Activated CD8-positive, alpha-beta memory T cell treated with anti-CD3 and anti-CD28 coated beads, Interleukin-2, amount 50 U/mL, for 24 hours (primary cell): ENCODE results near the gene RCAN2.
"Not testable (repeated sequence)": the region's sequence is repeated elsewhere in the genome, so short reads cannot be mapped to it uniquely, and the experiment has no call there.

Experiments
- DNase-seq: peaks from one replicate; pipeline ENCODE4 v3.0.0-alpha.2; 2020; ENCODE audit errors: extremely low read depth

The RCAN2 gene

DNA sequence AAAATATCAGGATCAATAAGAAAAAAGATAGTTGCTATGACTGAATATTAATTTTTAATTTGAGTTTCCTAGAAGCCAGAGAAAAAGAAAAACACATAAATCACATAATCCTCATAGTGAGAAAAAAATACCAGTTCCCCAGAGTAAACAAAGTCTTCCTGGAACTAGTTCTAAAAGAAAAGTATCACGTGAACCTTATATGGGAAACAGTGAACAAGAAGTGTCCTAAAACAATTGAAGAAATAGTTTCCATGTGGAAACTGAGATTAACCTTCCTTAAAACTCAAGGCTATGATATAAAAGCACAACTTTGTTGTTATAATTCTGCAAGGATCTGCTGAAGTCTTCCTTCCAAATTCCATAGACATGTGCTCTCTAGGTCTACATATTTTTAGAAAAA, 50.6 kb downstream of the RCAN2 start:
- no peak for DNase-seq

DNA sequence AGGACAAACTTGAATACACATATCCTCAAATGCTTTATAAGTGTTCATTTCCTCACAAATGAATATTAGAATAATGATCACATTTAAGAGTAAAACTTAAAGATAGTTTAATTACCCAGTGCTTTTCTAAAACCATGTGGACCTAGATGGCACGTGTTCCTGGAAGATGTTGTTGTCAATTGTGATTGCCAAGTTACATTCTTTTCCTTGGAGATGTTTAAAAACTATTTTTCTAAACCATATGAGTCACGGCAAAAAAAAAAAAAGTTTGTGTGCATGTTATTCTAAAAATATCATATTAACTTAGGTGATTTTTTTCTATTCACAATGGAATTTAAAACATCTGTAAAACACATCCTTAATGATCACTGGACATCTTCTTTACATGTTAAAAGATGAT, 51.1 kb downstream of the RCAN2 start:
- DNase-seq: no peak

DNA sequence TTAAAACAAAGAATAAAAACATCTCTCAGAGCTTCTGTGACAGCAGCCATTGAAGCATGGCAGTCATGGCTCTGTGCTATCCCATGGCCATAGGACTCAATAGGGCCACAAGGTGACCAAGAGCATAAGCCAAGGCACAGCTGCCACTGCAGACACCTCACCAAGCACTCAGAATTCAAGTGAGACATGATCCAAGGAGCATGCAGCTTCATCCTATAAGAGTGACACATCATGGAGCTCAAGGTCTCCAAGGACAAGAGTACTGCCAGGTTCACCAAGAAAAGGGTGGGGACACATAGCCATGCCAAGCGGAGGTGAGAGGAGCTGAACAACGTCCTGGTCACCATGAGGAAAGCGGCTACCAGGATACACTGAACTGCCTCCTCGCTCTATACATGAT, 53.0 kb downstream of the RCAN2 start:
- DNase-seq: no peak

DNA sequence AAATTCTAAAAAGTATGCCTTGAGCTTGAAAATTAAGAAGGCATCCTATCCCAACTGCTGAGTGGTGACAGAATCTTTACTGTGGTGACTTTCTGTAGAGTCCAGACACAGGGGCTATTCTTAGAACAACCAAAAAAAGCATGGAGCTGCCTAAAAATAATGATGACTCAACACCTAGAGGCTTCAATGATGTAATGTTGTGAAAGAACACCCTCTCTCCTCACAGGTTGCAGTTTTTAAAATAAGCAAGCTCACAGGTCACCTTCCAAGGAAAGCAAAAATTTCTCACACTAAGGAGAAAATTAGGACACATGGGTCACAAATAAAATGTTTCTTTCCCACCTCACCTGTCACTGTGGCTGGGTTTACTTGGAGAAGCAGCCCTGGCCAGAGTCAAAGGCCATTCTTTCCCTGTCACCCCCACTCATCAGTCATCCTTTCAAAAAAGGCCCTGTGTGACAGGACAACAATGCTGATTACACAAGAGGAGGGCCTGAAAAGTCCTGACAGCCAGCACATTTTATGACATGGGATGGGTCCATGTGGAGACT, 53.5 kb downstream of the RCAN2 start:
- no peak for DNase-seq

DNA sequence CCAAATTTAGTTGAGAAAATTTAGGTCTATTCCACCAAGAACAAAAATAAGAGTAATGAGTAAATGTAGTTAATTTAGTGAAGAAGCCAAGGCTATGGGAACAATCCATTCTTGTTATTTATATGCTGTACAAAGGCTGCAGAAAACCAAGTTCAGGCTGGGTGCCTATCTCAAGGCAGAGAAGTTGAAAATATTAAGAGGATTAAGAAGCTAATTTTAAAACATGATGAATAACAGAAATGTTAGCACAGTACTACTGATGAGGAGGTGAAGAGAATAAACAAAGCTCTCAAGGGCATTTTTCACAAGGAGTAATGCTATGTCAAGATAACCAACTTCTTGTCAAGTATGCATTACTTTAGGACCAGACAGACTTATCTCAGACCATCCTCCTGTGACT, 68.6 kb downstream of the RCAN2 start:
- DNase-seq: no peak

DNA sequence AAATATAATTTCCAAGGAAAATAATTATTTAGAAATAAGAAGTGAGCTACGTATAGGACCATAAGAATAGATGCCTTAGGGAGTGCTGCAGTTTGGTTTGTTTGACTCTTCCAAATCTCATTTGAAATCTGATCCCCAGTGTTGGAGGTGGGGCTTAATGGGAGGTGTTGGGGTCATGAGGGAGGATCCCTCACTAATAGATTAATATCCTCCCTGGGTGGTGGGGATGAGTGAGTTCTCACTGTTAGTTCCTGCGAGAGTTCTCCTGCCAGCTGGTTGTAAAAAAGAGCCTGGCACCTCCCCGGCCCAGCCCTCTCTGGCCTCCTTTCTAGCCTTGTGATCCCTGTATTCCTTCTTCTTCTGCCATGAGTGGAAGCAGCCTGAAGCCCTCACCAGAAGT, 69.3 kb downstream of the RCAN2 start:
- no peak for DNase-seq

DNA sequence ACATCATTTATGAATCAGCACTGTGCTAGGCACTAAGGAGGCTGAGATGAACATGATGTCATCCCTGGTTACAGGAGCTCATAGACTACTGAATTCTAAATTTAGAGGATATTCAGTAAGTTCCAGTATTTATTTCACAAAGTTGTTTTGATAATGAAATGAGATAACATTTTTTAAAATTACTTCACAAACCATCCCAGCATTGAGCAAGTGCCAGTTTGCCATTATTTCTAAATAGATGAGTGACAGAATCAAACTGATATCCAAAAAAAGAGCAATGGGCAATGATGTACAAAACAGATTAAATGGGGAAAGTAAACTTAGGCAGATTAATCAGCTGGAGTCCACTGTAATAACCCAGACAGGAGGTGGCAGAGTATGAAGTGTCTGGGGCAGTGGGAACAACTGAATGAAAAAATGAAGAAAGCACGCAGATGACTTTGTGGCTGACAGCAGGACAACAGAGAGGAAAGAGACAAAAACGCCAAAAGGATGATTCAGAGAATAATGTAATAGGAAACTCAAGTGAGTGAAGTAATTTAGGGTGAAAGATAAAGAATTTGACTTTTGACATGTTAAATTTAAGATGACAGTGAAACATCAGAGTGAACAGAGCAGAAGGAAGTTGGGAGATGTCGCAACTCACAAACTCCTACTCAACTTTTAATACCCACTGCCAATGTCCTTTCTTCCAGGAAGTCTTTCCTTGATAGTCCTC, 70.2 kb downstream of the RCAN2 start:
- no peak for DNase-seq

DNA sequence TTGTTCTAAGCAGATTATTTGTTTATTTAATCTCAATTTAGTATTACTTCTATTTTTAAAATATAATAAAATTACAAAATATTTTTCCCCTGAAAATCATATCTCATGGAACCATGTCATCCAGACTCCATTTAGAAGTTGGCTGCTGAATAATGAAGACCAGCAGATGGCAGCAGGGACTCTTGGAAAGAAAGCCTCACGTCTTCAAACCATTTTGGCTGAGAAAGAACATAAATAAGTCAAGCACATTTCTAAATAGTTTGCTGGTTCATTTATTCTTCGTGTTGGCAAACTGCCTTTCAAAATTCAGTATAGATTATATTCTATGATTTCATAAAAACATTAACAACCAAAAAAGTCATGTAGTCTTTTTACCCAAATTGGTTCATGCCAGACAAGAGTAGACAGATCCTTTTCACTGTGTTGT, 71.7 kb downstream of the RCAN2 start:
- no peak for DNase-seq

DNA sequence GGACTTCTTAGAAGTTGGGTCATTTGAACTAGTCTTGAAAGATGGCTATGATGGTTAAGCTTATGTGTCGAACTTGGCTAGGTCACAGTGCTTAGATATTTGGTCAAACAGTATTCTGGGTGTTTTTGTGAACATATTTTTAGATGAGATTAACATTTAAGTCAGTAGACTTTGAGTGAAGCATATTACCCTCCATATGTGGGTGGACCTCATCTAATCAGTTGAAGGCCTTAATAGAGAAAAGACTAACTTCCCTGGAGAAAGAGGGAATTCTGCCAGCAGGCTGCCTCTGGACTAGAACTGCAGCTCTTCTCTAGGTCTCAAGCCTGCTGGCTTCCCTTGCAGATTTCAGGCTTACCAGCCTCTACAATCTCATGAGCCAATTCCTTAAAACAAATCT, 76.9 kb downstream of the RCAN2 start:
- DNase-seq: no peak

DNA sequence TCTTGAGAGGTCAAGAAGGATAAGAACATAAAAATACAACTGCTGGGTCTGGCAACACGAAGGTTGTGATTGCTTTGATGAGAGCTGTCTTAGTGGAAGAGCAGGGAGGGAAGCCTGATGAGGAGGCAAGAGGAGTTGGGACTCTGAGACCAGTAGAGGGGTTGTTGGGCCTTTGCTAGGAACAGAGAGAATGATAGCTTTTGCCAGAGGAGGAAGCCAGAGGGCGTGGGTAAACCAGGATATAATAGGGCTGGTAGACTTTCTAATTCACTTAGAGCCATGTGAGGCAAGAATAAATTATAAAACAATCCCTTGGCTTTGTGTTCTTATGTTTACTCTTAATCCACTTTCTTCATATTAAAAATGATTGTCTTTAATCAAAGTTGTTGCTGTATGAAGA, 78.6 kb downstream of the RCAN2 start:
- no peak for DNase-seq

DNA sequence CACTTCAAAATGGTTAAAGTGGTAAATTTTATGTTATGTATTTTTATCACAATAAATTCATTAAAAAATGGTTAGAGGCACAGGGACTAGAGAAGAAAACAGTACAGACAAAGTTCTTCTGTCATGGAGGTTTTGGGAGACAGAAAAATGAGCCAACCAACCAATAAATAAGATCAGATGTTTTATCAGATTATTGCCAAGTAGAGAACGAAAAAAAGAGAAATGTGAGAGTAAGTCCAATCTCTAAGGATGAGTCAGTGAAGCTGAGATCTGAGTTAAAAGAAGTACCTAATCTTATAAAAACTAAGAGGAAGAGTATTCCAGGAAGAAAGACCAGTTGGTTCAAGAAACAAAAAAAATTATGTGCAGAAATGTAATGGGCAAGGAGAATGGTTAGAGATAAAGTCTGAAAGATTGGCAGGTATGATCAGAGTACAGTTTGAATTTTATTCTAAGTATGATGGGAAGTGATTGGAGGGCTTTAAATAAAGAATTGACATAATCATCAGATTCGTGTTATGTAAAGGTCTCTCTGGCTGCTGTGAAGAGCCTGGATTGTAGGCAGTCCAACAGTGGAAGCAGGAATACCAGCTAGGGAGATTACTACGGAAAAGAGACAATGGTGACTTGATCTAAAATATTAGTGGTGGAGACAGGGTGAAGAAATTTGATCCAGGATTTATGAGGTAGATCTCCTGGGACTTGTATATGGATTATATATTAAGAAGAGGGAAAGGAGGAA, 79.6 kb downstream of the RCAN2 start:
- DNase-seq: no peak

DNA sequence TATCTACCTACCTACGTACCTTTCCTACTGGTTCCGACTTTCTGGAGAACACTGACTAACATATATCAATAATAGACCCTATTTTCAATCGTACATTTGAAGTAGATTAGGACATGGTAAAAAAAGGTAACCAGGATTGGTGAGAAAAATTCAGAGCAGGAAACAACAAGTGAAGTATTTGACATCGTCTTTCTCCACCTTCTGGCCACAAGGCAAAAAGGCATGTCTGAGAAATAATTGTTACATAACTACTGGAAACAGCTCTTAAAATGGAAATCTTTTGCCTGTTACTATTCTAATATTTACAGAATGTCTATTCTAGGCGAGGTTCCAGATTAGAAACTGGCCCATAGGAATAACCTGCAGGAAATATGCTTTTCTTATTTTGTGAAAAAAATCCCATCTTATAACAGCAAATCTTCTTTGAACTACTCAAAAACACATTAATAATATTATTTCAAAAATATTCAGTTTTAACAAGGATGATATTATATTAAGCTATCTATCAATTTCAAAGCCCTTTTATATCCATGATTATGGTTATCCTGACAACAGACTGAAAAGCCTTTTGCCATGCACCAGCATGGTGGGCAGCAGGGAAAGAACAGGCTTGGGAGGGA, 80.8 kb downstream of the RCAN2 start:
- DNase-seq: no peak

DNA sequence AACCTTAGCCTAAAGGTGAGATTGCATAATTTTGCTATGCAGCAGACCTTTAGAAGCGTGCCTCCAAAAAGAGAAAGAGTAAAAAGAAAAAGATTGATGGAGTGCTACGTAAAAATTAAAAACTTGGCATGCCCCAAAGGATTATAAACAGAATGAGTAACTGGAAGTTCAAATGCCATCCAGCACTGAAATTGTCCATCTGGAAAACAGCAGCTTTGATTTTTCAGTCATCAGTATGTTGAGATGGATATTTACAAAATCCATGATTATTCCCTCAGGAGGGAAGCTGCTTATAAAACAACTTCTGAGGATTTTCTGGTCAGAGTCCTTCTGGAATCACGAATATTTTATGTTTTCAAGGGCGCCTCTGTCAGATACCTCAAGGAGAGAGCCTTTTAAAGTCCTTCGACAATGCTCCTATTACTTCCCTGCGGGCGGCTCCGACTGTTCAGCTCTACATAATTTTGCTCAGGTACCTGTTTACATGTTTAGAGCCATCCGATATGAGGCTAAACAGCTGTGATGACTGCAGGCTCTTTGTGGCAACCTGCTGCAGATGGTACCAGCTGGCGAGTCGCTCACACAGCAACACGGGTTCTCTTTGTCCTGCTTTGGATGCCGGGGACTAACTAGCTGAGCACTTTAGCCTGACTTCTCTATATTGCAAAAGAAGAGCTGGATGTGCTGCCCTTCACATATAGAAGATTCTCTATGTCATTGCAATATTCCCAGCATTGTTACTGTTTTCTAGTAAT, 83.3 kb downstream of the RCAN2 start:
- no peak for DNase-seq

DNA sequence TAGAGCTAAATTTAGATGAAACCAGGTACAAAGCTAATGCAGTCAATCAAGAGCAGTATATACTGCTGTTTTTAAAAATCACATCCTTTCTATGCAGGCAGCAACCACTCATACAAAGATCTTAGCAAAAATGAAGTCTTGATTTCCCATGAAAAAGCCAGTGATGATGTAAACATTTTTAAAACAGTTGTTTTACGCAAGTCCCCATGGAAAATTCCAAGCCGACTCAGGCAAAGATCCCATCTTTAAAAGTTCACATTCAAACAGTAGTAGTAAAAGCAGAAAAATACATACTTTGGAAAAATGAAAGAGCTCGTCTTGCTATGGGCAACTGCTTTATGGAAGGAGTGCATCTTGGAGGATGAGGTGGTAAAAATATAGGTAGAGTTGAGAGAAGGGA, 84.0 kb downstream of the RCAN2 start:
- no peak for DNase-seq

DNA sequence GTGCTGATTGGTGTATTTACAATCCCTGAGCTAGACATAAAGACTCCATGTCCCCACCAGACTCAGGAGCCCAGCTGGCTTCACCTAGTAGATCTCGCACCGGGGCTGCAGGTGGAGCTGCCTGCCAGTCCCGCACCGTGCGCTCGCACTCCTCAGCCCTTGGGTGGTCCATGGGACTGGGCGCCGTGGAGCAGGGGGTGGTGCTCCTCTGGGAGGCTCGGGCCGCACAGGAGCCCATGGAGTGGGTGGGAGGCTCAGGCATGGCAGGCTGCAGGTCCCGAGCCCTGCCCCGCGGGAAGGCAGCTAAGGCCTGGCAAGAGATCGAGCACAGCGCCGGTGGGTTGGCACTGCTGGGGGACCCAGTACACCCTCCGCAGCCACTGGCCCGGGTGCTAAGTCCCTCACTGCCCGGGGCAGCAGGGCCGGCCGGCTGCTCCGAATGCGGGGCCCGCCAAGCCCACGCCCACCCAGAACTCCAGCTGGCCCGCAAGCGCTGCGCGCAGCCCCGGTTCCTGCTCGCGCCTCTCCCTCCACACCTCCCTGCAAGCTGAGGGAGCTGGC, 85.5 kb downstream of the RCAN2 start:
- DNase-seq: not testable (repeated sequence)

DNA sequence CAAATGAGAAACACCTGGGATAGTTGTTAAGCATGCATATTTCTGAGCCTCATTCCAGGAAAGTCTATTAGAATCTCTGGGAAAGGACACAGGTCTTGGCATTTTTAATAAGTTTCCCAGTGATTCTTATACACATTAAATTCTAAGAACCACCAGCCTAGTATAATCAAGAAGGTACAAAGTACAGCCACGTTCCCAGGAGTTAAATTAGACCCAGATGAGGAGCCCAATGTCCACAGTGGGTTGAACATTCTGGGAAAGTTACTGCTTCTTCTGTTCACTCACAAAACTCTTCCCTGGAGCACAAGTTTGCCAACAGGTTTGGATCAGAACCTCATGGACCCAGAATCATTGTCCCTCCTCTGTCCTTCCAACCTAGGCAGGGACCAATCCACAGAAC, 90.4 kb downstream of the RCAN2 start:
- no peak for DNase-seq

DNA sequence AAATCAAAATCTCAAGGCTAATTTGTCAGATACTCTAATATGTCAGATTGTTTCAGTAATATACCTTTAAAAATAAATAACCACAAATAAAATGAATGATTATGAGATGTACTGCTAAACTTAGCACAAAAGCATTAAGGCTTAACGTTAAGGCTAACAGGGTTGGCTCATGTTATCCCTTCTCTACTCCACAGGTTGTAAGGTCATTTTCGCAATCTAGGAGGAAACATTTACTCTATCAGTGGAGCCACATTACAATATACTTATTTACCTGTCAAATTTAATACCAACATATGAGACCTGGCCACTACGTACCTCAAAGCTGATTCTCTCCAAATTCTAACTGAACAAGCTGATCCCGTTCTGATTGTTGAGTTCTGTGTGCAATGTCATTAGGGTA, 95.7 kb downstream of the RCAN2 start:
- DNase-seq: no peak

DNA sequence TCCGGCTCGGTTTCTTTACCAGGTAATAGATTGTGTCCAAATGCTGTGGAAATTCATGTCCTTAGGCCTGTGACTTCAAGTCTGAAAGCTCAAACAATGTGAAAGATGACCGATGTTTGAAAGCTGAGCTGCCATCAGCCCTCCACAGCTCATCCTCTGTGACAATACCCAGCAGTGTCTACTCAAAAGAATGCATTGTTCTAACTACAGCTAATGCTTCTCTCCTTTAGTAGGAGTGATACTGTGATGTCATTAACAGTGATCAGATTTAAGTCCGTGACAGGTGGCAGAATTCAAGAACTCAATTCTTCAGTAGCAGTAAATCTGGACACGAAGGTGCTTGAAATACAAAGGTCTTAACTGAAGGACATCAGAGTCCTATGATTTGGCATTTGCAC, 97.3 kb downstream of the RCAN2 start:
- DNase-seq: no peak

DNA sequence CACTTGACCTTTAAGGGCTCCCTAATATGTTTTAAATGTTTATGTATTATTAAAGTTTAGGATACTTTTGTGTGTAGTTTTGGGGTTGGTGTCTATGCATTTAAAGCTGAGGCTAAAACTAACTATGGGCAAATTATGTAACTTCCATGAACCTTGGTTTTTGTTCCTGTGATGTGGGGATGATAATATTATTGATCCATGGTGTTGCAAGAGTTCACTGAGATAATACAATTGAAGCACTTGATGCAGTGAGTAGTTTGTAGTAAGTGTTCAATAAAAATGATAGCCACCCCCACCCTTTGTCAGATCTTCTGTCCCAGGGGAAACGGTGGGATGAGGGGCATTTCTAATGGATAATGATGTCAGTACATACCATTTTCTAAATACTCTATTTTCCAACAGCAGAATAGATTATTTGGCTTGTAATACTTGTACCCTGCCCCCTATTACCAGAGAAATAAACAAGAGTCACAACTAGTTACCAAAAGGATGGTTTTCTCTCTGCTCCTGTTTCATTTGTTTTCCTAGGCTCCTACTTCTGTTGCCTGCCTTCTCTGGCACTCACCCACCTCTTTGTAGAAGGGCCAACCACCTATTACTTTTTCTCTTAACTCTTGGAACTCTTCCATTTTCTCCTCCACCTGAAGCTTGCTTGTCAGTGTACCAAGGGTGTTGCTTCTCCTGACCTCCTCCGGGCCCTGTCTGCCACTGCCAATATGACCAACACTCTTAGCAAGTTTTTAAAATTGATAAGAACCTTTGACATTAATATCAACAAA, 97.9 kb downstream of the RCAN2 start:
- no peak for DNase-seq

DNA sequence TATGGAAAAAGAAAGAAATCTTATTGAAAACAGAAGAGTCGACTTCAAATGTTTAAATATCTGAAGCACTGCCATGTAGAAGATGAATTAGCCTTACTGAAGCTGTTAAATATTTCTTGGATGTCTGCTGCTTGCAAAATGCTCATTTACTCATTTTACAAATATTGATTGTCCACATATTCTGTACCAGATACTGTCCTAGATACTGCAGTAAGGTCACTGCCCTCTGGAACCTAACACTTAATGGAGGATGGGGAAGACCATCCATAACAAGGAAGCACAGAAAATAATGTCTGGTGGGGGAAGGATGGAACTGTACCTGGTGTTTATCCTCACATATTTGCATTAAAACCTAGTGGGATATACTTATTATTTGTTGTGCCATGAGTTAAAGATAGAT, 99.0 kb downstream of the RCAN2 start:
- no peak for DNase-seq
